Ovary (tissue), 9 donors: ENCODE data around the gene CDKL1. TPM values are rescaled to one million over a fixed set of nuclear protein-coding genes. Genes with fewer than 3 reads are reported as not detected.

Experiments
- DNase-seq, 5 donors: peaks; one replicate each; pipeline ENCODE4 v3.0.0-alpha.2; 2019 to 2020
- H3K27ac ChIP-seq, 2 donors: fragments of 200-600 bp; one replicate each; pipeline versions ENCODE4 v1.5.1 to v1.8.0; 2019 to 2022
- H3K27me3 ChIP-seq: fragments of 200-600 bp; one replicate; pipeline ENCODE4 v1.8.0; 2022
- H3K36me3 ChIP-seq: fragments of 200-600 bp; sonication (generic); one replicate; pipeline ENCODE4 v1.5.1; 2019
- H3K4me1 ChIP-seq: one replicate; pipeline ENCODE4 v1.8.1; 2013; ENCODE audit warnings: mild to moderate bottlenecking, moderate library complexity; ENCODE audit not compliant: insufficient read depth
- H3K4me3 ChIP-seq: fragments of 200-600 bp; sonication (generic); one replicate; pipeline ENCODE4 v1.5.1; 2017
- H3K9me3 ChIP-seq, 2 donors: fragments of 200-600 bp in 1 of 2; sonication (generic) in 1 of 2; one replicate each; pipeline versions ENCODE4 v1.5.1 to v1.8.1; 2013 to 2019; ENCODE audit warnings: mild to moderate bottlenecking in 1 of 2, moderate library complexity in 1 of 2
- CTCF ChIP-seq, 3 donors: fragments of 450-650 bp in 2 of 3; fragments of 200-600 bp in 1 of 3; IDR thresholded peaks; one replicate each; pipeline versions ENCODE4 v1.5.1 to v1.8.0; 2016 to 2022; ENCODE audit warnings: antibody characterized with exemption in 3 of 3, mild to moderate bottlenecking in 1 of 3
- EP300 ChIP-seq: sonication (generic); formaldehyde crosslinking; IDR thresholded peaks from one replicate; pipeline ENCODE4 v1.6.1; 2017; ENCODE audit warnings: antibody characterized with exemption
- POLR2A ChIP-seq: fragments of 450-650 bp; IDR thresholded peaks from one replicate; pipeline ENCODE4 v1.6.1; 2017; ENCODE audit warnings: antibody characterized with exemption, mild to moderate bottlenecking, moderate library complexity
- WGBS, 3 donors: extraction: QIAGEN DNeasy Blood & Tissue Kit in 1 of 3; methylation state at CpG; one replicate each; pipeline versions ENCODE4 v1.1.5 to v1.1.7; 2013 to 2017; 5-methylcytosine and 5-hydroxymethylcytosine counted together
- intact Hi-C, 4 donors: fragments of 100-400 bp; cut with DNase I; formaldehyde crosslinking; loops; one replicate each; pipeline versions ENCODE4 v1.11.0 to v1.15.1; 2022 to 2023
- polyA plus RNA-seq, 2 donors: library from polyadenylated mRNA; stranded (reverse); fragments of 200-250 nt in 1 of 2; fragments of 350-450 nt in 1 of 2; fragmentation: Illumina TruSeq in 1 of 2; extraction: RNeasy Lipid Tissue Mini Kit (QIAGEN cat#74804) in 1 of 2; gene quantifications; one replicate each; pipeline ENCODE4 v1.2.3, GENCODE V29; 2013 to 2014
- total RNA-seq, 7 donors: library from RNA; depleted of rRNA in 2 of 7; stranded (reverse); fragments of >200 nt in 2 of 7; fragmentation: NEBNext Ultra II Directional in 3 of 7; extraction: Animal tissue kit (Norgen Biotek cat#: 25700) in 3 of 7; gene quantifications; one replicate each; pipeline versions ENCODE4 v1.1.0 to v1.2.4, GENCODE V29; 2016 to 2023
- donor health status: DM: no; HTN: no; CAD: no; lungs with moderate emphysema.
- donor health status: DM: no; HTN: no; CAD: no.
- donor health status: Bipolar disorder and iron deficiency.
- donor health status: DM: yes; HTN: yes; CAD: no.
- donor health status: DM: no; HTN: no; CAD: no.
- donor health status: DM: yes; HTN: yes; CAD: no.

CDKL1 gene
- total and polyA plus RNA-seq, 9 donors, result 11.9 to 69.3 (median 33.1) TPM

- intact Hi-C loops, result no loop called here
- 71 to 77% (median 73%) methylated on average over 4 of the region's 4 CpGs for WGBS, 3 donors
- TF ChIP-seq EP300 (no peak), POLR2A (no peak), CTCF (IDR thresholded peaks at IDR 0.05) (no peak)
- Histone ChIP-seq H3K27ac (no peak overlapping the region), H3K4me3 (no peak overlapping the region), H3K27me3 (no peaks in the 10 kb centered on the region), H3K4me1 (peaks cover 1% of the 10 kb centered on the region), H3K36me3 (no peaks in the 10 kb centered on the region), H3K9me3 (no peaks in the 10 kb centered on the region)
- DNase-seq, result no peak
These were observed 44.1 kb downstream of the CDKL1 start for GRCh38 chr14:50352584-50352983.

DNA sequence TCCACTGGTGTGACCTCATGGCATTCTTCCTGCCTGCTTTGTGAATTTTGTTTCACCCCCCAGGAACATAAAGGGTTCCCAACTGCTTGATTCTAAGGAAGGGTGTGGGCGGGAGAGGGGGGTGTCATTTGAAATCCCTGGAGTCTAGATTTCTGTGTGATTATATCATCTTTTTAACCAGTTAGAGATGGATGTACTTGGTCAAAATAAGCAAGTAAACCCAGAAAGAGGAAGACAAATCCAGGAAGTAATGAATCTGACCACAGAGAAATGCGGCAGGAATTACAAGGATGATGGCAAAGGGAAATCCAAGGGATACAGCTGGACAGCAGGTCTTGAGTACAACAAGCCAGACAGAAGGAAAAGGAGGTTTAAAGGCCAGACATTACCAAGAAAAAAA is 45.7 kb downstream of the CDKL1 start:
- intact Hi-C loops, result no loop called here
- H3K27ac ChIP-seq, result no peak overlapping the region
- 84 to 90% (median 90%) methylated on average over 2 of the region's 2 CpGs for WGBS, 3 donors
- no peaks in the 10 kb centered on the region for H3K27me3 ChIP-seq
- DNase-seq, result no peak
- TF ChIP-seq EP300 (no peak), CTCF (IDR thresholded peaks at IDR 0.05) (no peak), POLR2A (no peak)
- no peak overlapping the region for H3K4me3 ChIP-seq
- H3K36me3 ChIP-seq, result no peaks in the 10 kb centered on the region
- H3K4me1 ChIP-seq, result peaks cover 4% of the 10 kb centered on the region
- no peaks in the 10 kb centered on the region for H3K9me3 ChIP-seq

- peaks cover 15% of the 10 kb centered on the region for H3K4me1 ChIP-seq
- no peaks in the 10 kb centered on the region for H3K9me3 ChIP-seq
- DNase-seq, result no peak
- intact Hi-C loops, result loop anchor here in 1 of 4 donors (10.0 kb wide), 1 partner anchor 46 kb away; the partner anchor contains the start of gene CDKL1
- H3K4me3 ChIP-seq, result no peak overlapping the region
- no peaks in the 10 kb centered on the region for H3K27me3 ChIP-seq
- no peak overlapping the region for H3K27ac ChIP-seq
- no peaks in the 10 kb centered on the region for H3K36me3 ChIP-seq
- TF ChIP-seq CTCF (IDR thresholded peaks at IDR 0.05), result no peak
- TF ChIP-seq EP300, result no peak
- TF ChIP-seq POLR2A, result no peak
These were observed 47.7 kb downstream of the CDKL1 start for GRCh38 chr14:50348933-50349332.

DNA sequence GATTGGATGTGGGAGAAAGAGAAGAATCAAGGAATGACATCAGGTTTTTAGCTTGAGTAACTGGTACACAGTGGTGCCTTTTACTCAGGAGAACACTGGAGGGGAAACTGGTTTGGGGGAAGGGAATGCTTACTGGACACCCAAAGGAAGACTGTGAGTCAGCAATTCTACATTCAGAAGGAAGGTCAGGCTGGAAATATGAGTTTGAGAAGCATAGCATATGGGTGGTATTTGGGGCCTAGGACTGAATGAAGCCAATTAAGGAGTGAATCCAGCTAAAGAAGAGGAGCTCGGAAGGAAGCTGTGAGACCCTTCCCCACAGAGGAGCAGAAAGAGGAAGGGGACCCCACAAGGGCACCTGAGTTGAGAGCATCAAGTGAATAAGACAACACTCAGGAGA is 49.2 kb downstream of the CDKL1 start:
- no peak overlapping the region for H3K4me3 ChIP-seq
- TF ChIP-seq POLR2A (no peak), CTCF (IDR thresholded peaks at IDR 0.05) (no peak), EP300 (no peak)
- DNase-seq, result no peak
- WGBS, 3 donors, result 0 to 40% (median 0%) methylated on average over 1 of the region's 1 CpG
- peaks cover 22% of the 10 kb centered on the region for H3K4me1 ChIP-seq
- H3K9me3 ChIP-seq, result no peaks in the 10 kb centered on the region
- H3K27ac ChIP-seq, result peak overlapping the region in 1 of 2 donors; percentile 12
- H3K36me3 ChIP-seq, result no peaks in the 10 kb centered on the region
- H3K27me3 ChIP-seq, result no peaks in the 10 kb centered on the region
- intact Hi-C loops, result loop anchor here in 1 of 4 donors (10.0 kb wide), 1 partner anchor 47 kb away; the partner anchor contains the start of gene CDKL1
